ENCODE results near the gene PCDHGA1. TPM values are rescaled to one million over a fixed set of nuclear protein-coding genes. Genes with fewer than 3 reads are reported as not detected.

PCDHGA1 gene
- total and polyA plus RNA-seq, 12 donors, result 0.09 to 0.96 (median 0.30) TPM

- no peaks in the 10 kb centered on the region for H3K36me3 ChIP-seq (replicated peaks in 1 of 2)
- WGBS, 4 donors, result 47 to 61% (median 54%) methylated on average over 15 to 20 of the region's 20 CpGs
- DNase-seq, result no peak
- no peaks in the 10 kb centered on the region for H3K27me3 ChIP-seq
- intact Hi-C loops (cut with DNase I), result loop anchor here (1.0 to 5.0 kb wide), 2 partner anchors 9 to 39 kb away; no protein-coding TSS in a partner anchor
- H3K4me1 ChIP-seq (replicated peaks in 1 of 2), result peaks cover 5 to 43% of the 10 kb centered on the region in 2 donors
- H3K4me3 ChIP-seq, result peak overlapping the region in 1 of 4 donors; percentile 14
- TF ChIP-seq POLR2A (IDR thresholded peaks at IDR 0.05), result no peak
- TF ChIP-seq, protein P1, sequence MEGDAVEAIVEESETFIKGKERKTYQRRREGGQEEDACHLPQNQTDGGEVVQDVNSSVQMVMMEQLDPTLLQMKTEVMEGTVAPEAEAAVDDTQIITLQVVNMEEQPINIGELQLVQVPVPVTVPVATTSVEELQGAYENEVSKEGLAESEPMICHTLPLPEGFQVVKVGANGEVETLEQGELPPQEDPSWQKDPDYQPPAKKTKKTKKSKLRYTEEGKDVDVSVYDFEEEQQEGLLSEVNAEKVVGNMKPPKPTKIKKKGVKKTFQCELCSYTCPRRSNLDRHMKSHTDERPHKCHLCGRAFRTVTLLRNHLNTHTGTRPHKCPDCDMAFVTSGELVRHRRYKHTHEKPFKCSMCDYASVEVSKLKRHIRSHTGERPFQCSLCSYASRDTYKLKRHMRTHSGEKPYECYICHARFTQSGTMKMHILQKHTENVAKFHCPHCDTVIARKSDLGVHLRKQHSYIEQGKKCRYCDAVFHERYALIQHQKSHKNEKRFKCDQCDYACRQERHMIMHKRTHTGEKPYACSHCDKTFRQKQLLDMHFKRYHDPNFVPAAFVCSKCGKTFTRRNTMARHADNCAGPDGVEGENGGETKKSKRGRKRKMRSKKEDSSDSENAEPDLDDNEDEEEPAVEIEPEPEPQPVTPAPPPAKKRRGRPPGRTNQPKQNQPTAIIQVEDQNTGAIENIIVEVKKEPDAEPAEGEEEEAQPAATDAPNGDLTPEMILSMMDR (IDR thresholded peaks at IDR 0.05), result no peak
- no peaks in the 10 kb centered on the region for H3K9me3 ChIP-seq (replicated peaks in 1 of 3)
- no peak overlapping the region for H3K27ac ChIP-seq
These were observed 148.1 kb downstream of the PCDHGA1 start for GRCh38 chr5:141478321-141478945.

- intact Hi-C loops (cut with DNase I), result loop anchor here (5.0 kb wide), 1 partner anchor 38 kb away; no protein-coding TSS in a partner anchor
- Histone ChIP-seq H3K4me3 (no peak overlapping the region), H3K36me3 (replicated peaks in 1 of 2) (no peaks in the 10 kb centered on the region), H3K4me1 (replicated peaks in 1 of 2) (peaks cover 5 to 56% of the 10 kb centered on the region in 2 donors), H3K9me3 (replicated peaks in 1 of 3) (no peaks in the 10 kb centered on the region), H3K27ac (no peak overlapping the region), H3K27me3 (no peaks in the 10 kb centered on the region)
- TF ChIP-seq, protein P1 (IDR thresholded peaks at IDR 0.05), result no peak
- DNase-seq, result no peak
These were observed 149.5 kb downstream of the PCDHGA1 start for GRCh38 chr5:141479776-141480175.

DNA sequence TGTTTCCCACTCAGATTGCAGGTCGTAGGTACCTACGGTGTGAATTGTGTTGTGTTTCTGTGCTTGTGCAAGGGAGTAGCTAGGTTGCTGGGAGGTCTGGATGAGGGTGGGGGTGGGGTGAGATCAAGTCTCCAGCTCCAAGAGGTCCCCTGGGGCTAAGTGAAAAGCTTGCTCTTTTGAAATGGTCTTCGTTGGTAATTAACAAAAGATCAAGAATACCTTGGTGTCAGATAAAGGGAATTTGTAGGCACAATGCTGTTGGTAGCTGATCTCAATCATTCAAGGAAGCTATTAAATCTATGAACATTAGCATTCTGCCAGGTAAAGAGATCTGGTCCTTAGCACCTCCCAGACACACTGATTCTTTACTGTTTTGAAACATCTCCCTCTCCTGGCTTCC lies 153.6 kb downstream of the PCDHGA1 start:
- no peak overlapping the region for H3K27ac ChIP-seq
- intact Hi-C loops (cut with DNase I), result no loop called here
- WGBS, 4 donors, result 66 to 73% (median 69%) methylated on average over 3 of the region's 3 CpGs
- no peak for DNase-seq
- TF ChIP-seq, protein P1 (IDR thresholded peaks at IDR 0.05), result no peak
- no peak for TF ChIP-seq POLR2A (IDR thresholded peaks at IDR 0.05)
- H3K4me1 ChIP-seq (replicated peaks in 1 of 2), result peaks cover 4 to 36% of the 10 kb centered on the region in 2 donors
- no peak overlapping the region for H3K4me3 ChIP-seq
- H3K36me3 ChIP-seq (replicated peaks in 1 of 2), result no peaks in the 10 kb centered on the region
- no peaks in the 10 kb centered on the region for H3K27me3 ChIP-seq
- H3K9me3 ChIP-seq (replicated peaks in 1 of 3), result no peaks in the 10 kb centered on the region

DNA sequence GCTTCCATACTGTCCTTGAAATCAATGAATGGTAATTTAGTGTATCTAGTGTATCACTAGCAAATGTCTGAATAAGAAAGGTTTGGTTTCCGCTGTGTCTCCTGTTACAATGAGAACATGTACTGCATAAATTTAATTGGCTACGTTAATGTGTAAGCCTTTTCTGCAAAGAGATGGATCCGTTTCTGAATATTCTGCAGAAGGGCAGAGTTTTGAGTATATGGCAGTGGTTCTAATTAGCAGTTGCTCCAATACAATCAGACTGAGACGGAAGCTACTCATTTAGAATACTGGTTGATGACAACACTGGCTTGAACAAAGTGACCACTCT lies 154.0 kb downstream of the PCDHGA1 start:
- H3K4me1 ChIP-seq (replicated peaks in 1 of 2), result peaks cover 4 to 36% of the 10 kb centered on the region in 2 donors
- 13 to 21% (median 17%) methylated on average over 4 of the region's 4 CpGs for WGBS, 4 donors

More for the DNA sequence above, 154.0 kb downstream of the PCDHGA1 start:
- intact Hi-C loops (cut with DNase I), result no loop called here
- no peak for DNase-seq
- peak overlapping the region in 1 of 4 donors; percentile 51 for H3K4me3 ChIP-seq
- H3K36me3 ChIP-seq (replicated peaks in 1 of 2), result no peaks in the 10 kb centered on the region
- no peak for TF ChIP-seq POLR2A (IDR thresholded peaks at IDR 0.05)
- TF ChIP-seq, protein P1 (IDR thresholded peaks at IDR 0.05), result no peak
- no peaks in the 10 kb centered on the region for H3K27me3 ChIP-seq
- no peak overlapping the region for H3K27ac ChIP-seq
- H3K9me3 ChIP-seq (replicated peaks in 1 of 3), result no peaks in the 10 kb centered on the region
